Effector memory CD4-positive, alpha-beta T cell (primary cell): Measurements from ENCODE around the gene PLBD2.

Experiments
- DNase-seq, 3 donors: peaks; one replicate each; pipeline ENCODE4 v3.0.0-alpha.2; 2020
- H3K27ac ChIP-seq: 2 replicates; pipeline ENCODE4 v1.7.0; 2013; ENCODE audit warnings: mild to moderate bottlenecking, low read length, moderate library complexity; ENCODE audit not compliant: insufficient read depth, poor library complexity, severe bottlenecking
- H3K27me3 ChIP-seq: replicated peaks from 2 replicates; pipeline ENCODE4 v1.7.0; 2013; ENCODE audit warnings: mild to moderate bottlenecking, low read length; ENCODE audit not compliant: insufficient read depth, control insufficient read depth, poor library complexity, severe bottlenecking
- H3K36me3 ChIP-seq: 2 replicates; pipeline ENCODE4 v1.7.0; 2013; ENCODE audit warnings: mild to moderate bottlenecking, low read length, moderate library complexity; ENCODE audit not compliant: control insufficient read depth, insufficient read depth
- H3K4me1 ChIP-seq: 2 replicates; pipeline ENCODE4 v1.7.0; 2013; ENCODE audit warnings: low read length, mild to moderate bottlenecking; ENCODE audit not compliant: control insufficient read depth, insufficient read depth, poor library complexity, severe bottlenecking
- H3K4me3 ChIP-seq: 2 replicates; pipeline ENCODE4 v1.7.0; 2013; ENCODE audit warnings: low read length, low read depth, mild to moderate bottlenecking; ENCODE audit not compliant: insufficient read depth, poor library complexity, severe bottlenecking
- H3K9me3 ChIP-seq: 2 replicates; pipeline ENCODE4 v1.7.0; 2013; ENCODE audit warnings: mild to moderate bottlenecking, low read length, moderate library complexity; ENCODE audit not compliant: control insufficient read depth

The PLBD2 gene

DNA sequence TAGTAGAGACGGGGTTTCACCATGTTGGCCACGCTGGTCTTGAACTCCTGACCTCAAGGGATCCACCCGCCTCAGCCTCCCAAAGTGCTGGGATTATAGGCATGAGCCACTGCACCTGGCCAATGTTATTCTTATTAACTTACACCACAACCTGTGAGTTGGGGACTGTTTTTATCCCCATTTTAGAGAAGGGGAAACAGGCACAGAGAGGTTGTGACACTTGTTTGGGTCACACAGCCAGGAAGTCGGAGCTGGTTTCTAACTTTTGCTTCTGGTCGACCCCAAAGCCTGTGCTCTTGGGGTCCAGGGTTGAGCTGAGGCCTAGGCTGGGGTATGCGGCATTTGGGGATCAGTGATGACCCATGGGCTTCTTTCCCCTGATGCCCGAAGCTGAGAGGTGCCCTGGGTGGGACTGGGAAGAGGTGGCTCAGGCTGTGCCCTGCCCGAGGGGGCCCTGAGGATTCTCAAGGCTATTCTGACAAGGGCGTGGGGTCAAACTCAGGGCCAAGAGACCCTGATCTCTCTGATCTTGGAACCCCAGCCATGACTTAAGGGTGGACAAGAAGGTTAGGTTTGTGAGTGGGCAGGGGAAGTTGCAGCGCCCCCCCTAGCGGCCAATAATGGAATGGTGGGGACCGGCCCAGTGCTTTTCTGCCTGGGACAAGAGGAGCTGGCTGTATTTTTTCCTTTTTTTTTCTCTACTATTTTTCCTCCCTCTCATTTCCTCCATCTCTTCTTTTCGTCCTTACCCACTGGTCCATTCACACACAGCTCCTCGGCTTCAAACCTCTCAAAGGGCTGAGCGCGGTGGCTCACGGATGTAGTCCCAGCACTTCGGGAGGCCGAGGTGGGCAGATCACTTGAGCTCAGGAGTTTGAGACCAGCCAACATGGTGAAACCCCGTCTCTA, 66.8 kb downstream of the PLBD2 start:
- H3K9me3 ChIP-seq, result no peaks in the 10 kb centered on the region
- H3K4me3 ChIP-seq, result no peak overlapping the region
- H3K4me1 ChIP-seq, result no peaks in the 10 kb centered on the region
- H3K36me3 ChIP-seq, result no peaks in the 10 kb centered on the region
- no peaks in the 10 kb centered on the region for H3K27me3 ChIP-seq
- DNase-seq, result peak in 2 of 3 donors; percentile 4 to 22
- H3K27ac ChIP-seq, result no peak overlapping the region

GRCh38 chr12:113425960-113426453, 67.6 kb downstream of the PLBD2 start:
- no peak overlapping the region for H3K27ac ChIP-seq
- no peaks in the 10 kb centered on the region for H3K4me1 ChIP-seq

GRCh38 chr12:113427882-113428281, 69.5 kb downstream of the PLBD2 start:
- Histone ChIP-seq H3K27me3 (no peaks in the 10 kb centered on the region), H3K4me1 (no peaks in the 10 kb centered on the region), H3K36me3 (no peaks in the 10 kb centered on the region), H3K9me3 (no peaks in the 10 kb centered on the region), H3K27ac (no peak overlapping the region), H3K4me3 (no peak overlapping the region)
- DNase-seq, result no peak

More at GRCh38 chr12:113425960-113426453, 67.6 kb downstream of the PLBD2 start:
- no peaks in the 10 kb centered on the region for H3K36me3 ChIP-seq
- H3K9me3 ChIP-seq, result no peaks in the 10 kb centered on the region
- no peak overlapping the region for H3K4me3 ChIP-seq
- H3K27me3 ChIP-seq, result no peaks in the 10 kb centered on the region
- DNase-seq, result no peak

- Histone ChIP-seq H3K36me3 (no peaks in the 10 kb centered on the region), H3K9me3 (no peaks in the 10 kb centered on the region), H3K4me3 (no peak overlapping the region), H3K27me3 (no peaks in the 10 kb centered on the region), H3K27ac (no peak overlapping the region), H3K4me1 (no peaks in the 10 kb centered on the region)
- no peak for DNase-seq
Measured at GRCh38 chr12:113428482-113428881, 70.1 kb downstream of the PLBD2 start.

DNA sequence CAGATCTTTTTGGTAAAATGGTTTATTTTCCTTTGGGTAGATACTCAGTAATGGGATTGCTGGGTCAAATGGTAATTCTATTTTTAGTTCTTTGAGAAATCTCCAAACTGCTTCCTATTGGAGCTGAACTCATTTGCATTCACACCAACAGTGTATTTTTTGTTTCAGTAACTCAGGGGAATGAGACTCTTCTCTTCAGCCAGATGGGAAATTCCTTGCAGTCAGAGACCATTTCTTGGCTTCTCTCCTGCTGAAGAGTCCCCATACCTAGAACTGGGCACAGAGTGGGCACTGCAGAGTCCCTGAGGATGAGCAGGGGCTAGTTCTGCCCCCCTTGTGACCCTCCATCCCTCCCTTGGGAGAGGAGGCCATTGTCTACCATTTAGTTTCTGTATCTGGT, 74.6 kb downstream of the PLBD2 start:
- H3K27me3 ChIP-seq, result no peaks in the 10 kb centered on the region
- no peaks in the 10 kb centered on the region for H3K36me3 ChIP-seq
- no peak overlapping the region for H3K4me3 ChIP-seq
- no peak overlapping the region for H3K27ac ChIP-seq
- DNase-seq, result no peak
- no peaks in the 10 kb centered on the region for H3K9me3 ChIP-seq
- H3K4me1 ChIP-seq, result no peaks in the 10 kb centered on the region

DNA sequence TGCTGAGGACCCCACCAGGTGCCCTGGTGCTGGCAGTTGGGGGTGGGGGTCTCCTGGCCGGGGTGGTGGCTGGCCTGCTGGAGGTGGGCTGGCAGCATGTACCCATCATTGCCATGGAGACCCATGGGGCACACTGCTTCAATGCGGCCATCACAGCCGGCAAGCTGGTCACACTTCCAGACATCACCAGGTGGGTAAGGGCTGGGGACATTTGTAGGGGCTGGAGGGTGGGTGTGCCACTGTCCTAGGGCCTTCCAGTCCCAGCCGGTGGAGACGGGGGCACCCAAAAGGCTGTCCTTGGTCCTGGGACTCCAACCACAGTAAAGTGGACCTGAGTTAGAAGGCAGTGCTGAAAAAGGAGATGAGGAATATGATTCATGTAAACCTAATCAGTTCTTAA, 77.0 kb downstream of the PLBD2 start:
- Histone ChIP-seq H3K4me3 (no peak overlapping the region), H3K27me3 (no peaks in the 10 kb centered on the region), H3K4me1 (no peaks in the 10 kb centered on the region)

DNA sequence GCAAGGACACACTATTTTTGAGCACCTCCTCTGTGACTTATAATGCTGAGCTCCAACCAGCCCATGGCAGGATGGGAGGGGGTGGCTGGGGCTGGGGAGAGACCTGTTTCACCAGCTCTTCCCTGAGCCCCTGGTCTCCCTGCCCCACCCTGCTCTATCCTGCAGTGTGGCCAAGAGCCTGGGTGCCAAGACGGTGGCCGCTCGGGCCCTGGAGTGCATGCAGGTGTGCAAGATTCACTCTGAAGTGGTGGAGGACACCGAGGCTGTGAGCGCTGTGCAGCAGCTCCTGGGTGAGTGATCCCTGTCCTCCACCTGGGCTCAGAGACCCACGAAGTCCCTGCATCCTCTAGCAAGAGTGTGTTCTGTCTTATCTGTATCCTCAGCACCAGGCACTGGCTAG, 78.2 kb downstream of the PLBD2 start:
- Histone ChIP-seq H3K4me3 (no peak overlapping the region), H3K27ac (no peak overlapping the region), H3K9me3 (no peaks in the 10 kb centered on the region), H3K36me3 (no peaks in the 10 kb centered on the region), H3K4me1 (no peaks in the 10 kb centered on the region), H3K27me3 (no peaks in the 10 kb centered on the region)
- DNase-seq, result no peak

More for the DNA sequence above, 77.0 kb downstream of the PLBD2 start:
- no peak for DNase-seq
- Histone ChIP-seq H3K36me3 (no peaks in the 10 kb centered on the region), H3K9me3 (no peaks in the 10 kb centered on the region), H3K27ac (no peak overlapping the region)

DNA sequence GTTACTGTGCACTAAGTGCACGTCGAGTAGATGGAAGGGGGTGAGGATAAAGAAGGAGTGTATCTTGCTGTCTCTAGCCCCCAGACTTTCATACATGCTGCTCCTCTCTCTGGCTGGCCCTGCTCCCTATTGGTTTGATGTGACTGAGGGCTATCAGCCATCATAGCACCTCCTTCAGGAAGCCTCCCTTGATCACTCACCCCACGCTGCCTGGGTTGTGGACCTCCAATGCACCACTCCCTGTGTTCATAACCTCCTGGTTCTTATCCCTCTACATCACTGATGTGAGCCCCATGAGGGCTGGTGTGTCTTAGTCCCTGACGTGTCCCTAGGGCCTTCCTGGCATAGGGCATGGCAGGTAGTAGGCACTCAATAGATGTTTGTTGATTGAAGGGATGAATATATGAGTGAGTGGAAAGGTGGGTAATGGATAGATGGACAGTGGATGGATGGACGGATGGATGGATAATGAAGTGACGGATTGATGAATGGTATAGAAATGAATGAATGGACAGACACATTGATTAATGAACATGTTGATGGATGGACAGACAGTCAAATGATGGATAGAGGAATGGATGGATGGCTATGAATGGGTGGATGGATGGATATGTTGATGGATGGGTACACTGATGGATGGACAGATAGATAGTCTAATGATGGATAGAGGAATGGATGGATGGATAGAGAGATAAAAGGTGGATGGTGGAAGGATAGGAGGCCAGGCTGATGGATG, 78.8 kb downstream of the PLBD2 start:
- no peaks in the 10 kb centered on the region for H3K27me3 ChIP-seq

GRCh38 chr12:113437729-113438100, 79.3 kb downstream of the PLBD2 start:
- no peaks in the 10 kb centered on the region for H3K27me3 ChIP-seq
- H3K4me3 ChIP-seq, result no peak overlapping the region
- H3K36me3 ChIP-seq, result no peaks in the 10 kb centered on the region
- no peaks in the 10 kb centered on the region for H3K9me3 ChIP-seq
- DNase-seq, result no peak
- H3K4me1 ChIP-seq, result no peaks in the 10 kb centered on the region
- no peak overlapping the region for H3K27ac ChIP-seq

More for the DNA sequence above, 78.8 kb downstream of the PLBD2 start:
- no peak for DNase-seq
- no peak overlapping the region for H3K4me3 ChIP-seq
- H3K4me1 ChIP-seq, result no peaks in the 10 kb centered on the region
- H3K9me3 ChIP-seq, result no peaks in the 10 kb centered on the region
- no peak overlapping the region for H3K27ac ChIP-seq
- H3K36me3 ChIP-seq, result no peaks in the 10 kb centered on the region
